Stomach (tissue), 4 donors: ENCODE results near the gene EIF4EBP3.

ENCODE experiments used
- CTCF ChIP-seq, 7 experiments: fragments of 450-650 bp in 4 of 7; fragments of 200-600 bp in 3 of 7; sonication (generic) in 3 of 7; IDR thresholded peaks; one replicate each; pipeline ENCODE4 v1.5.1; 2016 to 2019; ENCODE audit warnings: antibody characterized with exemption in 7 of 7, control low read depth in 2 of 7, mild to moderate bottlenecking in 1 of 7
- POLR2A ChIP-seq, 4 donors: fragments of 450-650 bp; IDR thresholded peaks; one replicate each; pipeline ENCODE4 v1.6.1; 2016; ENCODE audit warnings: antibody characterized with exemption in 4 of 4, control low read depth in 2 of 4, mild to moderate bottlenecking in 1 of 4, moderate library complexity in 1 of 4

DNA sequence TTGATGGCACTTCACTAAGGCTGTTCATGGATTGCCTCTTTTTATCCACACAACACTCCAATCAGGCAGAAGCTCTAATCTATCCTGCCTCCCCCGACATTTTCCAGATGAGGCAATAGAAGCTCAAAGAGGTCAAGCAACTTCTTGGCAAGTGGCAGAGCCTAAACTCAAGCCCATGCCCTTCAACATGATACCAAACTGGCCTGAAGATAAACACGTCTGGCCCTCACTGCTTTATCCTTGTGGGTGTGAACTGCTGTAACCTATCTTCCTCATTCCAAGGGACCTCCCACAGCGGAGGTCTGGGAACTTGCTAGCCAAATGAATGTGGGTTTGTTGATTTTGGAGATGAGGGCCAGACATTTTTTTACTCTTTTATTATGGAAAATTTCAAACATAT is 26.7 kb downstream of the EIF4EBP3 start:
- TF ChIP-seq POLR2A (IDR thresholded peaks at IDR 0.05) (no peak), CTCF (IDR thresholded peaks at IDR 0.05) (no peak)
